ENCODE results near the gene KLRG1. TPM values are rescaled to one million over a fixed set of nuclear protein-coding genes. Genes with fewer than 3 reads are reported as not detected.

KLRG1 gene
- total RNA-seq, 4 donors from 2014 or later = 0.34 TPM; not detected in 3

- intact Hi-C loops (cut with DNase I; ENCODE audit: low total_unique reads) = no loop called here
- WGBS, 2 donors = 1% methylated on average over 15 of the region's 15 CpGs
- no peak for TF ChIP-seq POLR2A (IDR thresholded peaks at IDR 0.05)
- TF ChIP-seq, protein P1, sequence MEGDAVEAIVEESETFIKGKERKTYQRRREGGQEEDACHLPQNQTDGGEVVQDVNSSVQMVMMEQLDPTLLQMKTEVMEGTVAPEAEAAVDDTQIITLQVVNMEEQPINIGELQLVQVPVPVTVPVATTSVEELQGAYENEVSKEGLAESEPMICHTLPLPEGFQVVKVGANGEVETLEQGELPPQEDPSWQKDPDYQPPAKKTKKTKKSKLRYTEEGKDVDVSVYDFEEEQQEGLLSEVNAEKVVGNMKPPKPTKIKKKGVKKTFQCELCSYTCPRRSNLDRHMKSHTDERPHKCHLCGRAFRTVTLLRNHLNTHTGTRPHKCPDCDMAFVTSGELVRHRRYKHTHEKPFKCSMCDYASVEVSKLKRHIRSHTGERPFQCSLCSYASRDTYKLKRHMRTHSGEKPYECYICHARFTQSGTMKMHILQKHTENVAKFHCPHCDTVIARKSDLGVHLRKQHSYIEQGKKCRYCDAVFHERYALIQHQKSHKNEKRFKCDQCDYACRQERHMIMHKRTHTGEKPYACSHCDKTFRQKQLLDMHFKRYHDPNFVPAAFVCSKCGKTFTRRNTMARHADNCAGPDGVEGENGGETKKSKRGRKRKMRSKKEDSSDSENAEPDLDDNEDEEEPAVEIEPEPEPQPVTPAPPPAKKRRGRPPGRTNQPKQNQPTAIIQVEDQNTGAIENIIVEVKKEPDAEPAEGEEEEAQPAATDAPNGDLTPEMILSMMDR (IDR thresholded peaks at IDR 0.05) = no peak
- no peak for DNase-seq (ENCODE audit: low spot score in 2 of 2)
- peak overlapping the region; percentile 63 for H3K4me3 ChIP-seq (ENCODE audit: low read depth, poor library complexity, severe bottlenecking)
Measured at GRCh38 chr12:8948701-8949341, 40.5 kb upstream of the KLRG1 start.

GRCh38 chr12:8949342-8950220 is 39.8 kb upstream of the KLRG1 start, which contains the start of gene M6PR:
M6PR (minus strand) TSS chr12:8949645; CDS start chr12:8946404, 3,241 bp downstream.
- peak within 1 kb of the TSS; percentile 63 for H3K4me3 ChIP-seq (ENCODE audit: low read depth, poor library complexity, severe bottlenecking)
- DNase-seq (ENCODE audit: low spot score in 2 of 2) = peak; percentile 94 to 99
- intact Hi-C loops (cut with DNase I; ENCODE audit: low total_unique reads) = no loop called here
- TF ChIP-seq, protein P1 (IDR thresholded peaks at IDR 0.05) = no peak
- TF ChIP-seq POLR2A (IDR thresholded peaks at IDR 0.05) = peak in 1 of 2 donors; percentile 87
- 0% methylated on average over 59 to 66 of the region's 66 CpGs for WGBS, 2 donors

GRCh38 chr12:8950221-8950527 is 39.2 kb upstream of the KLRG1 start:
- intact Hi-C loops (cut with DNase I; ENCODE audit: low total_unique reads) = no loop called here
- 0 to 1% methylated on average over 7 of the region's 7 CpGs for WGBS, 2 donors
- peak overlapping the region; percentile 63 for H3K4me3 ChIP-seq (ENCODE audit: low read depth, poor library complexity, severe bottlenecking)
- no peak for DNase-seq (ENCODE audit: low spot score in 2 of 2)
- TF ChIP-seq, protein P1 (IDR thresholded peaks at IDR 0.05) = no peak
- no peak for TF ChIP-seq POLR2A (IDR thresholded peaks at IDR 0.05)

GRCh38 chr12:8950702-8951478 is 38.5 kb upstream of the KLRG1 start:
- TF ChIP-seq, protein P1 (IDR thresholded peaks at IDR 0.05) = no peak
- no peak for TF ChIP-seq POLR2A (IDR thresholded peaks at IDR 0.05)
- intact Hi-C loops (cut with DNase I; ENCODE audit: low total_unique reads) = no loop called here
- peak overlapping the region; percentile 63 for H3K4me3 ChIP-seq (ENCODE audit: low read depth, poor library complexity, severe bottlenecking)
- no peak for DNase-seq (ENCODE audit: low spot score in 2 of 2)
- 17 to 19% methylated on average over 9 of the region's 9 CpGs for WGBS, 2 donors

GRCh38 chr12:8951744-8952143 is 37.6 kb upstream of the KLRG1 start:
- TF ChIP-seq POLR2A (IDR thresholded peaks at IDR 0.05) = no peak
- TF ChIP-seq, protein P1 (IDR thresholded peaks at IDR 0.05) = no peak
- intact Hi-C loops (cut with DNase I; ENCODE audit: low total_unique reads) = no loop called here
- WGBS, 2 donors = 77 to 81% methylated on average over 1 of the region's 1 CpG
- H3K4me3 ChIP-seq (ENCODE audit: low read depth, poor library complexity, severe bottlenecking) = no peak overlapping the region
- no peak for DNase-seq (ENCODE audit: low spot score in 2 of 2)

Measured in lower leg skin (tissue), 4 donors.